CD4-positive, alpha-beta T cell treated with Interleukin-6 at 100 ng/mL for 8 hours (primary cell): ENCODE data around the gene CEACAM4.

Experiments
- DNase-seq: peaks from one replicate; pipeline ENCODE4 v3.0.0-alpha.2; 2020; ENCODE audit warnings: mixed read lengths, low spot score

The CEACAM4 gene

GRCh38 chr19:41617941-41618730 lies 8.7 kb downstream of the CEACAM4 start:
- no peak for DNase-seq

DNA sequence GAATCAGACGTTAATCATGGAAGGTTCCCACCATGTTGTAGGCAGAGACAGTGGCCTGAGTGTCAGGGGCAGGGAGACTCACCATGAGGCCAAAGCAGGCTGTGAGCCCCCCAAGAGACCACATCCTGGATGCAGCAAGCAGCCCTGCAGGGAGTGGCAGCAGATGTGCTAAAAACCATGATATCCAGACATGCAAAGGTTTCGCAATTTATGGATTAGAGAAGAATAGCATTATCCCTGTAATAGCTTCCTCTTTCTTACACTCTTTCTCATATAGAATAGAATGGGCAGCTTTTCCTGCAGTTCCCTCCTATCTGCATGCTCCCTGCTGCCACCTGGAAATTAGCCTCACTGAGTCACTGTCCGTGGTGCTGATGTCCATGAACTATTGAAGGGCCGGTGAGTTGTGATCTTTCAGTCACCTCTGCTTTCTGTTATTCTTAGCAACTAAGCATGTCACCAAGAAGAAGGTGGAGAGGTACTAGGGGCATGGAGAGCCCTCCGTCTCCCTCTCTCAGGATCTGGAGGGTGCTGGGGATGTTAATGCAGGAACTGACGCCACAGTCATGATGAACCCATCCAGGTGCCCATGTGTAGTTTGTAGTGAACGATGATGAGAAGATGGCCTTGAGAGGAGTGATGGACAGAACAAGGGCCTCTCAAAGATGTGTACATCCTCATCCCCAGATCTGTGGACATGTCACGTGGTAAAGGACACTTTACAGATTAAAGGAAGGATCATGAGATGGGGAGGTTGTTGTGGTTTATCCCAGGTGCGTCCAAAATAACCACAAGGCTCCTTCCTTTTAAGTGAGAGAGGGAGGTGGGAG lies 9.9 kb downstream of the CEACAM4 start:
- no peak for DNase-seq

DNA sequence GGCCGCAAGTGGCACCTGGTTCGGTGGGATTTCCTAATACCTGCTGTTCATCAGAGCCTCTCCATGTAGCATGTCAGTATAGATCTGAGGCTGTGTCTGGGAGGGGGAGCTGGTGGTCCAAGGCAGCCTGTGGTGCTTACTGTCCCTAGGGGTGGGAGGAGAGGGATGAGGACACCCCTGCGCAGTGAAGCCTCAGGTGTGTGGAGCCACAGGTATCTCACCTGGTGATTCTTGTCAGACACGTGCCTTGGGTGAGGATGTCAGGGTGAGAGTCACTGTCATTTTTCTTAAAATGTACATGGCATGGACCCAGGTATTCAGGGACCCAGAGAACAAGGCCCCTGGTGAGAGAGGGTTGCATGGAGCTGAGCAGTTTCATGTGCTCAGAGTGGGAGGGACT lies 11.7 kb downstream of the CEACAM4 start:
- no peak for DNase-seq

GRCh38 chr19:41612483-41612882 lies 14.4 kb downstream of the CEACAM4 start:
- DNase-seq, result no peak

DNA sequence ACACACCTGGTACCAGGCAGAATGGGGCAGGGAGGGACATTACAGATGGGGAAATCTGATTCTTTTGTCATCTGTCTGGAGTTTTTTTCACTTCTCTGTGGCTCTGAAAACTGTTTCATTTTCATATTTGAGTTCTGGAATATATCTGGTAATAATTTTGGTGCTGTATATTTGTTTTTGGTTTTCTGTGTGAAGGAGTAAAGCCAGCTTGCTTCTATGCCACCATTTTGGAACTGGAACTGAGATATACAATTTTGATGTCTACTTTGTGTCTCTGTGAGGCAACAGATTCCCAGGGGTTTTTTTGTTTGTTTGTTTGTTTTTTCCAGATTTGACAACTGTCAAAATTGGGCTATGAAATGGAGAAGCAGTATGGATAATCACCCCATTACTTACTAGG lies 16.1 kb downstream of the CEACAM4 start:
- no peak for DNase-seq

DNA sequence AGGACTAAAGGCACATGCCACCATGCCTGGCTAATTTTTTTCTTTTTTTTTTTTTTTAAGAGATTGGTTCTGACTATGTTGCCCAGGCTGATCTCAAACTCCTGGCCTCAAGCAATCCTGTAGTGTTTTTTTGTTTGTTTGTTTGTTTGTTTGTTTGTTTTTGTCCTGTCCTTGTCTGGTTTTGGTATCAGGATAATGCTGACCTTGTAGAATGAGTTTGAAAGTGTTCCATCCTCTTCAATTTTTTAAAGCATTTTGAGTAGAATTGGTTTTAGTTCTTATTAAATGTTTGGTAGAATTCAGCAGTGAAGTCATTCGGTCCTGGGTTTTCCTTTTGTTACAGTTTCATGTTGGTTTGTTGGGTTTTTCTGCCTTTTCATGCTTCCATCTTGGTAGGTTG lies 19.2 kb downstream of the CEACAM4 start:
- no peak for DNase-seq

DNA sequence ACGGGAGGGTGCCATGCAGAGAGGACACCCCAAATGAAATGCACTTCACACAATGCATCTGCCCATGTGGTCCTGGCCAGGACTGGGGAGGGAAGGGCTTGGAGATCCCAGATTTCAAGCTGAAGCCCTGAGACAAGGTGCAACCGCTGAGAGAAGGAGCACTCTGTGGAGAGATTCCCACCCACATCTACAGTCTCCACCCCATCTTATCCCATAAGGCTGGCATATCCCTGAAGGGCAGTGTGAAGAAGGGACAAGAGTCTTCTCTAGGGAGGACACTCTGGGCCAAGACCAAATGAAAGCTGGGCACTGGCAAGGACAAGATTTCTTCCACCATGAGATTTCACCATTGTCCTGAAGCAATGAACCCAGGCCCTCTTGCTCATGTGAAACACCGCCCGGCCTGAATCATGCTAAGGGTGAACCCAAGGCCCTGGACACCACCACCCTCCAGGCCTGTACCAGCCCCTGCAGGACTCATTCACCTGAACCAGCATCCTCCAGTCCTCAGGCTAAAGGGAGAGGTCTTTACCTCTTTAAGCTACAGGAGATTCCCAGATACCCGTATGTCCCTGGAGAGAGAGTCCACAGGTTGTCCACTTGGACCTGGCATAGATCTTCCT lies 20.5 kb downstream of the CEACAM4 start:
- no peak for DNase-seq

- no peak for DNase-seq
Observed at GRCh38 chr19:41604831-41605230, 22.0 kb downstream of the CEACAM4 start.

DNA sequence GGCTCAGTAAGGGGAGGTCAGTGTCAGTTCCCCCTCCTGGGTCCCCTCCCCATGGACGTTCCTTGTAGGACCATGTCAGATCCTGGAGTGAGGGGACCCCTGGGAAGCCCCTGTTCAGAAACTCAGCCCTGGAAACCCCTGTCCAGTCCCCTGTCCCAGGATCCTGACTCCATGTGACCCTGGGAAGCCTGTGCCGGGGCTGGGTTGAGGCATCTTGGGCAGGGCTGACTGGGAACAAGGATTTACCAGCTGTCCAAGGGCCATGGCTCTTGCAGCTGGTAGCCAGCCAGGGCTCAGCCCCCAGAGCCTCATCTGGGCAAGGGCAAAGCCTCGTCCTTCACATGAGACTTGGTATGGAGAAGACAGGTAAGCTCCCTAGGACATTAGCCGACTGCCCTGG lies 25.1 kb downstream of the CEACAM4 start:
- DNase-seq, result no peak

GRCh38 chr19:41599175-41599966 lies 27.5 kb downstream of the CEACAM4 start:
- no peak for DNase-seq

- peak; percentile 78 for DNase-seq
Observed at GRCh38 chr19:41597600-41598041, 29.3 kb downstream of the CEACAM4 start.

GRCh38 chr19:41595890-41596280 lies 31.0 kb downstream of the CEACAM4 start:
- DNase-seq, result no peak

DNA sequence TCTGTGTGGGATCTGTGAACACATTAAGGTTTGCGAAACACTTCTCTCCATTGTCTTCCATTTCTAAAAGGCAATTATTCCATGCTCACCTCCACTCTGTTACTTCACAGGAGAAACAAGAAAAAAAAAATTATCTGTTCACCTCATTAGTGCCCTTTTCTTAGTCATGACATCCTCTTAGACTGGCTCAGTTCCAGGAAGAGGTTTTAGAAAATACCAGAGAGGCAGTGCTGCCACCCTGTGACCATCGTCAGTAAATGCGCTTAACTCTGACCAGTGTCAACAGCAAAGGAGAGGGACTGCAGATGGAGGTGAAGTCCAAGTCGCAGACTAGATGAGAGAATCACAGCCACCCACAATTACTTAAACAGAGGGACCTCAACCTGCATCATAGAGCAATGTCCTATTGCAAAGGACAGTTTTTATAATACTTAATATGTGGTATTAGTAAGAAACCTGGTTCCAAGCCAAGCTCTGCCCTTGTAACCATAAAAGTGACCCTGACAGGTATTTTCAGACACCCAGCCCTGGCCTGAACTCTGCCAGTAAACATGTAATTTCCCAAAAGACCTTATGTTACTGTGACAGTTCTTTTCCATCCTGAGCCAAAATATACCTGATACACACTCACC lies 31.5 kb downstream of the CEACAM4 start:
- DNase-seq, result peak; percentile 81

- DNase-seq, result no peak
Observed at GRCh38 chr19:41591951-41592562, 34.8 kb downstream of the CEACAM4 start.

DNA sequence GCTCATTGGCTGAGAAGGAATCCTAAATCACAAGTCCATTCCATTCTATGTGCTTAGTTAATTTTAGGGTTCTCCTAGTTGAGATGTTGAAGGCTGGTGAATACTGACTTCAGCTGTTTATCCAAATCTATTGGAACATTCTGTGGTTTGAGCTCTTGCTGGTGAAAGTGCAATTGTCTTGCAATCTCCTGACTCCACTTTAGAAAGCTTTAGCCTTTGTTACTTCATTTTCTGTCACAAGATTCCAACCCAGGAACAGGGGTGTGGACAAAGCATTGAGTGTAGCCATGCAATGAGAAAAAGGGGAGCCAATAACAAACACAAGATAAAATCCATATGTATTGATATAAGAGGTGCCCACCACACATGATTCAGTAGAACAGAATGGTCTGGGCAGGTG lies 35.9 kb downstream of the CEACAM4 start:
- no peak for DNase-seq

GRCh38 chr19:41589371-41589770 lies 37.5 kb downstream of the CEACAM4 start:
- no peak for DNase-seq

- DNase-seq, result no peak
Observed at GRCh38 chr19:41588497-41589209, 38.2 kb downstream of the CEACAM4 start.

- no peak for DNase-seq
Observed at GRCh38 chr19:41587838-41588210, 39.0 kb downstream of the CEACAM4 start.

DNA sequence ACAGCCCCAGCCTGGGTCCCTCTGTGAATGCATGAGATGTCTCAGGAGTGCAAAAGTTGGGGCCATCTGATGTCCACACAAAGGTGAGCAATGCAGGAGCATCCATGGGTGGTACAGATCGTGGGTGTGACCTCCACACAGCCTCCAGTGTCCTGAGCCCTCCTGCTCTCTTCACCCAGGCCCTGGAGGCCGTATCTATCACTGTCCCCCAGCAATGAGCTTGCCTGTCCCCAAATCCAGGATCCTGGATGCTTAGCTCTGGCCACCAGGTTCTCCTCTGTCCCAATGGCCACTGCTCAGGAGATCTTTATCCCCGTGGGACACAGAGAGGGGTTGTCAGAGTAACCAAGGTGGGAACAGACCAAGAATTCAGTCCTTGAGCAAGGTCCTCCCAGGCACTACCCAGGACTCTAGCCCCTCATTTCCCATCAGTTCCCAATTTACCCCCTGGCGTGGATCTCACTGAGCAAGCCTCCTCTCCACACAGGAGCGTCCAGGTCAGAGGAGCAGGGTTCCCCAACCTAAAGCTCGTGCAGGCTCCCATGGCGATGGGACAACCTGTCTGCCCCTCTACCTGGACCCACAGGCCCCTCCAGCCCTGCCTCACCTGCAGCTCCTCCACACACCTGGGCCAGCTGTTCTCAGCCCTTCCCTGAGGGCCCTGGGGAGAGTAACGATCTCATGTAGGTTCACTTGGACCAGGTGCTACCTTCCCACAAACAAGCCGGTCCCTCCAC lies 39.6 kb downstream of the CEACAM4 start:
- no peak for DNase-seq

DNA sequence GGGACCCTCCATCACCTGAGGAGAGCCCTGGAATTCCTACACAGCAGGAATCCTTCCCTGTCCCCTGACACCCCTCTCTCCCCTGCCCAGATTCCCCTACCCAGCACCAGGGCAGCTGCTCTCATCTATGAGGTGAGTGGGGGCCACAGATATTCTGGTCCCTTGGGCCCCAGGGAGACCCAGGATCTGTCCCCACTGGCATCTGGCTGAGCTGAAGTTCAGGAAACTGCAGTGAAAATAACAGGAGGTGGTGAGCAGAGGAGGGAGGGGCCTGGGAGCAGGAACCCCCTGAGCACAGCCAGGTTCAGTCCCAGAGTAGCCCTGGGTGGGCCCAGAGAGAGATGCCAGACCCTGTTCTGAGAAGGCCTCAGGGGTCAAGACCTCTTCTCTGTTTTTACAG lies 40.8 kb downstream of the CEACAM4 start:
- no peak for DNase-seq
